ENCODE measurements around the gene SHC4. TPM values are rescaled to one million over a fixed set of nuclear protein-coding genes. Genes with fewer than 3 reads are reported as not detected.
"Not testable (repeated sequence)": the region's sequence is repeated elsewhere in the genome, so short reads cannot be mapped to it uniquely, and the experiment has no call there.

The SHC4 gene
- total RNA-seq, 2 donors from 2014 or later, result 0.30 to 0.50 TPM

DNA sequence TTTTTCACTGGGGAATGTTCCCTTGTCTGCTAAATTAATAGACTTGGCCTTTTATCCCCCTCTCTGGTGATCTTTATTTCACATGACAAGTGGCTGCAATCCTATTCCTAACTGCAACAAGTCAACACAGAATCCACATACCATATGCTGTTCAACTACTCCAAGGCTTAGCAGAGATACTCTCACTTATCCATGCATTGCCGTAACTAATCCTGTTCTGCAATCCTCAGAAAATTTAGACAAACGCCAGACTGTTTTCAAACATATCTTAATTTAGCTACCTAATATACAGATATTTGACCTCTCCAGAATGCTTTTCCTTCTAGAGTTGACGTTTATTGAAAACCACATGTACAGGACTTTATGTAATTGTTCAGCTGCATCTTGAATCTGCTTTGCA, 47.9 kb downstream of the SHC4 start:
- Histone ChIP-seq H3K4me1 (no peaks in the 10 kb centered on the region), H3K4me3 (no peak overlapping the region), H3K9me3 (no peaks in the 10 kb centered on the region), H3K36me3 (no peaks in the 10 kb centered on the region), H3K27me3 (no peaks in the 10 kb centered on the region), H3K9ac (ENCODE audit: low read depth in 2 of 2, low read length in 2 of 2) (no peak overlapping the region), H3K27ac (no peak overlapping the region)
- no peak for DNase-seq
- intact Hi-C loops (cut with DNase I), result no loop called here
- TF ChIP-seq, protein P1, sequence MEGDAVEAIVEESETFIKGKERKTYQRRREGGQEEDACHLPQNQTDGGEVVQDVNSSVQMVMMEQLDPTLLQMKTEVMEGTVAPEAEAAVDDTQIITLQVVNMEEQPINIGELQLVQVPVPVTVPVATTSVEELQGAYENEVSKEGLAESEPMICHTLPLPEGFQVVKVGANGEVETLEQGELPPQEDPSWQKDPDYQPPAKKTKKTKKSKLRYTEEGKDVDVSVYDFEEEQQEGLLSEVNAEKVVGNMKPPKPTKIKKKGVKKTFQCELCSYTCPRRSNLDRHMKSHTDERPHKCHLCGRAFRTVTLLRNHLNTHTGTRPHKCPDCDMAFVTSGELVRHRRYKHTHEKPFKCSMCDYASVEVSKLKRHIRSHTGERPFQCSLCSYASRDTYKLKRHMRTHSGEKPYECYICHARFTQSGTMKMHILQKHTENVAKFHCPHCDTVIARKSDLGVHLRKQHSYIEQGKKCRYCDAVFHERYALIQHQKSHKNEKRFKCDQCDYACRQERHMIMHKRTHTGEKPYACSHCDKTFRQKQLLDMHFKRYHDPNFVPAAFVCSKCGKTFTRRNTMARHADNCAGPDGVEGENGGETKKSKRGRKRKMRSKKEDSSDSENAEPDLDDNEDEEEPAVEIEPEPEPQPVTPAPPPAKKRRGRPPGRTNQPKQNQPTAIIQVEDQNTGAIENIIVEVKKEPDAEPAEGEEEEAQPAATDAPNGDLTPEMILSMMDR (IDR thresholded peaks at IDR 0.05), result no peak

DNA sequence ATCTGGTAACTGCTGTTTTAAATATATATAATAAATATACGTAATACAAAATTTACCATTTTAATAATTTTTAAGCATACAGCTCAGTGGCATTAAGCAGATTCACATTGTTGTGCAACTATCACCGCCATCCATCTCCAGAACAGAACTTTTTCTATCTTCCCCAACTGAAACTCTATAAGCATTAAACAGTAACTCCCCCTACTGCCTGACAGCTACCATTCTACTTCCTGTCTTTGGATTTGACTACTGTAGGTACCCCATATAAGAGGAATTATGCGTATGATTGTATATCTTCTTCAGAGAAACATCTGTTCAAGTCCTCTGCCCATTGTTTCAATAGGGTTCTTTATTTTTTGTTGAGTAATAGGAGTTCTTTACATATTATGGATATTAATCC, 49.0 kb downstream of the SHC4 start:
- H3K9me3 ChIP-seq, result no peaks in the 10 kb centered on the region
- no peaks in the 10 kb centered on the region for H3K27me3 ChIP-seq
- intact Hi-C loops (cut with DNase I), result no loop called here
- DNase-seq, result no peak
- no peak overlapping the region for H3K27ac ChIP-seq
- no peaks in the 10 kb centered on the region for H3K4me1 ChIP-seq
- TF ChIP-seq, protein P1 (IDR thresholded peaks at IDR 0.05), result no peak
- no peaks in the 10 kb centered on the region for H3K36me3 ChIP-seq
- H3K9ac ChIP-seq (ENCODE audit: low read depth in 2 of 2, low read length in 2 of 2), result no peak overlapping the region
- H3K4me3 ChIP-seq, result no peak overlapping the region

DNA sequence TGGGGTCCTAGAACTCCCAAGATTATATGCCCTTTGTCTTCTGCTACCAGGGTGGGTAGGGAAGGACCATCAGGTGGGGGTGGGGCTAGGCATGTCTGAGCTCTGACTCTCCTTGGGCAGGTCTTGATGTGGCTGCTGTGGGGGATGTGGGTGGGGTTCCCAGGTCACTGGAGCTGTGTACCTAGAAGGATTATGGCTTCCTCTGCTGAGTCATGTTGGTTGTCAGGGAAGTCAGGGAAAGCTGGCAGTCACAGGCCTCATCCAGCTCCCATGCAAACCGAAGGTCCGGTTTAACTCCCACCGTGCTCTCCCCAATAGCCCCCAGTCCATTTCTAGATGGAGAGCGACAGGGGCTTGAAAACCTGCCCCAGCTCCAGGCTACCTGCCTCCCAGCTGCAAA, 50.6 kb downstream of the SHC4 start:
- no peaks in the 10 kb centered on the region for H3K27me3 ChIP-seq
- H3K9me3 ChIP-seq, result no peaks in the 10 kb centered on the region
- H3K4me3 ChIP-seq, result no peak overlapping the region
- H3K9ac ChIP-seq (ENCODE audit: low read depth in 2 of 2, low read length in 2 of 2), result no peak overlapping the region
- intact Hi-C loops (cut with DNase I), result no loop called here
- no peaks in the 10 kb centered on the region for H3K36me3 ChIP-seq
- no peak overlapping the region for H3K27ac ChIP-seq
- TF ChIP-seq, protein P1 (IDR thresholded peaks at IDR 0.05), result no peak
- no peaks in the 10 kb centered on the region for H3K4me1 ChIP-seq
- DNase-seq, result no peak

DNA sequence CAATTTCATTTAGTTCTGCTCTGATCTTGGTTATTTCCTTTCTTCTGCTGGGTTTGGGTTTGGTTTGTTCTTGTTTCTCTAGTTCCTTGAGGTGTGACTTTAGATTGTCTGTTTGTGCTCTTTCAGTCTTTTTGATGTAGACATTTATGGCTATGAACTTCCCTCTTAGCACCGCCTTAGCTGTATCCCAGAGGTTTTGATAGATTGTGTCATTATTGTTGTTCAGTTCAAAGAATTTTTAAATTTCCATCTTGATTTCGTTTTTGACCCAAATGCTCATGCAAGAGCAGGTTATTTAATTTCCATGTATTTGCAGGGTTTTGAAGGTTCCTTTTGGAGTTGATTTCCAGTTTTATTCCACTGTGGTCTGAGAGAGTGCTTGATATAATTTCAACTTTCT, 53.2 kb downstream of the SHC4 start:
- intact Hi-C loops (cut with DNase I); H3K4me1 ChIP-seq; H3K27me3 ChIP-seq; H3K36me3 ChIP-seq; DNase-seq; H3K27ac ChIP-seq; H3K9ac ChIP-seq (ENCODE audit: low read depth in 2 of 2, low read length in 2 of 2); H3K9me3 ChIP-seq; H3K4me3 ChIP-seq: not testable (repeated sequence)

DNA sequence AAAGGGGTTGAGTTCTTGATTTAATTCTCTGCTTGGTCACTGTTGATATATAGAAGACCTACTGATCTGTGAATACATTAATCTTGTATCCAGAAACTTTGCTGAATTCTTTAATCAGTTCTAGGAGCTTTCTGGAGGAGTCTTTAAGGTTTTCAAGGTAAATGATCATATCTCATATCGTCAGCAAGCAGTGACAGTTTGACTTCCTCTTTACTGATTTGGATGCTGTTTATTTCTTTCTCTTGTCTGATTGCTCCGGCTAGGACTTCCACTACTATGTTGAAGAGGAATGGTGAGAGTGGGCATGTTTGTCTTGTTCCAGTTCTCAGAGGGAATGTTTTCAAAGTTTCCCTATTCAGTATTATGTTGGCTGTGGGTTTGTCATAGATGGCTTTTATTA, 54.4 kb downstream of the SHC4 start:
- H3K9ac ChIP-seq (ENCODE audit: low read depth in 2 of 2, low read length in 2 of 2); H3K4me1 ChIP-seq; H3K36me3 ChIP-seq; H3K27me3 ChIP-seq; H3K27ac ChIP-seq; H3K9me3 ChIP-seq; DNase-seq; intact Hi-C loops (cut with DNase I); H3K4me3 ChIP-seq: not testable (repeated sequence)

DNA sequence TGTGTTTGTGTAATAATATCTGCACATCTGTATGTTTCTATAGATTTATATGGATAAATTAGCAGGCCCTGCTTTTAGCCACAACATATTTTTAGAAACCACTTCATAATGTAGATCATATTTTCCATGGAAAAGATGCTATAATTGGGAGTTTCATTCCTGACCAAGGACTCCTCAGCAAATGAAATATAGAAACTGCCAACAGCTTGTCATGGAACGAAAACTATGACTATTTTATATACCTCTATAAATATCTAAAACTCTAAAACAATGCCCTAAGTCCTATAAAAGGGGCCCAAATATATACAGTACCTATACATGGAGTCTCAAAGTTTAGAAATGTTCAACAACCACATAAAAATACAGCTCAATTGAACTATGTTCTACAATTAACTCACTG, 57.9 kb downstream of the SHC4 start:
- H3K27me3 ChIP-seq, result no peaks in the 10 kb centered on the region
- H3K9me3 ChIP-seq, result no peaks in the 10 kb centered on the region
- DNase-seq, result no peak
- no peak overlapping the region for H3K9ac ChIP-seq (ENCODE audit: low read depth in 2 of 2, low read length in 2 of 2)
- TF ChIP-seq, protein P1 (IDR thresholded peaks at IDR 0.05), result no peak
- no peaks in the 10 kb centered on the region for H3K36me3 ChIP-seq
- intact Hi-C loops (cut with DNase I), result no loop called here
- no peak overlapping the region for H3K4me3 ChIP-seq
- no peak overlapping the region for H3K27ac ChIP-seq
- no peaks in the 10 kb centered on the region for H3K4me1 ChIP-seq

DNA sequence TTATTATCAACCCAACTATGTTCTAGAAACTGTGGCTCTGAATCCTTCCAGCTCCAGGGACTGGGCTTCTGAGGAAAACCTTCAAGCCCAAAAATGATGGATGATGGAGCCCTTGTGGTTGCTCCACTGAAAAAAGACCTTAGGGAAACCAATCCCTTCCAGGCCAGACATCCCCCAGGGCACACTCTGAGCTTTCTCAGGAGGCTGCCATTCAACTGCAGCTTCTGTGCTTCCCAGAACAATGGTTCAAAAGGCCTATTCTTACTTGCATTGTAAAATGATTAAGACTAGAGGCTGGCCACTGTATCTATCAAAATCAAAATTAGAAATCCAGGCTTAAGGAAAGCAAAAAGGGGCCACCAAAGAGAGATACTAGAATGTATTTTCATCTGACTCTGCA, 58.5 kb downstream of the SHC4 start:
- TF ChIP-seq, protein P1 (IDR thresholded peaks at IDR 0.05), result no peak
- no peaks in the 10 kb centered on the region for H3K36me3 ChIP-seq

More for the DNA sequence above, 58.5 kb downstream of the SHC4 start:
- Histone ChIP-seq H3K9me3 (no peaks in the 10 kb centered on the region), H3K27me3 (no peaks in the 10 kb centered on the region), H3K4me3 (no peak overlapping the region), H3K4me1 (no peaks in the 10 kb centered on the region), H3K27ac (no peak overlapping the region), H3K9ac (ENCODE audit: low read depth in 2 of 2, low read length in 2 of 2) (no peak overlapping the region)
- DNase-seq, result no peak
- intact Hi-C loops (cut with DNase I), result no loop called here

Measured in colonic mucosa (tissue), 4 donors.